HCT116 (cell line): ENCODE data around the gene CNNM3.

Experiments
- EZH2 ChIP-seq: fragments of 200-600 bp; sonication (generic); IDR thresholded peaks from 2 replicates; pipeline ENCODE4 v1.6.1; 2017; ENCODE audit warnings: antibody characterized with exemption, mixed run types
- EZH2phosphoT487 ChIP-seq: fragments of 200-600 bp; IDR thresholded peaks from 2 replicates; pipeline ENCODE4 v1.6.1; 2018; ENCODE audit warnings: antibody characterized with exemption, borderline replicate concordance
- FOSL1 ChIP-seq: IDR thresholded peaks from 2 replicates; pipeline ENCODE4 v1.6.1; 2012; ENCODE audit warnings: low read depth
- POLR2A ChIP-seq: IDR thresholded peaks from 2 replicates; pipeline ENCODE4 v1.7.0; 2011; ENCODE audit warnings: borderline replicate concordance; ENCODE audit not compliant: insufficient read depth, insufficient read length; ENCODE audit errors: extremely low read depth
- POLR2AphosphoS5 ChIP-seq: IDR thresholded peaks from 2 replicates; pipeline ENCODE4 v1.6.1; 2011; ENCODE audit warnings: mild to moderate bottlenecking, low read depth, low read length, moderate library complexity
- RAD21 ChIP-seq: IDR thresholded peaks from 2 replicates; pipeline ENCODE4 v1.6.1; 2012; ENCODE audit warnings: low read depth, mild to moderate bottlenecking
- SIN3A ChIP-seq: IDR thresholded peaks from 2 replicates; pipeline ENCODE4 v1.6.1; 2012; ENCODE audit warnings: low read depth
- TCF7L2 ChIP-seq: IDR thresholded peaks from 2 replicates; pipeline ENCODE4 v1.7.0; 2011; ENCODE audit warnings: borderline replicate concordance, inconsistent platforms; ENCODE audit not compliant: insufficient read depth, insufficient read length; ENCODE audit errors: extremely low read depth
- YY1 ChIP-seq: IDR thresholded peaks from 2 replicates; pipeline ENCODE4 v1.6.1; 2011; ENCODE audit warnings: low read length, low read depth, moderate library complexity, mild to moderate bottlenecking; ENCODE audit not compliant: insufficient replicate concordance; ENCODE audit errors: extremely low read depth
- TF ChIP-seq, protein P1 (sequence below), 3 experiments: fragments of 200-600 bp in 1 of 3; sonication (generic) in 1 of 3; IDR thresholded peaks in 2 of 3; conservative IDR thresholded peaks in 1 of 3; 2 replicates each; pipeline ENCODE4 v1.5.1; 2012 to 2017; ENCODE audit warnings: low read depth in 2 of 3, low read length in 2 of 3, antibody characterized with exemption in 1 of 3, borderline replicate concordance in 1 of 3, control low read depth in 1 of 3, mild to moderate bottlenecking in 1 of 3, mixed read lengths in 1 of 3, mixed run types in 1 of 3, moderate library complexity in 1 of 3; ENCODE audit not compliant: insufficient read depth in 1 of 3

GRCh38 chr2:96789245-96789617 is 26.8 kb upstream of the CNNM3 start:
- TF ChIP-seq, protein P1, sequence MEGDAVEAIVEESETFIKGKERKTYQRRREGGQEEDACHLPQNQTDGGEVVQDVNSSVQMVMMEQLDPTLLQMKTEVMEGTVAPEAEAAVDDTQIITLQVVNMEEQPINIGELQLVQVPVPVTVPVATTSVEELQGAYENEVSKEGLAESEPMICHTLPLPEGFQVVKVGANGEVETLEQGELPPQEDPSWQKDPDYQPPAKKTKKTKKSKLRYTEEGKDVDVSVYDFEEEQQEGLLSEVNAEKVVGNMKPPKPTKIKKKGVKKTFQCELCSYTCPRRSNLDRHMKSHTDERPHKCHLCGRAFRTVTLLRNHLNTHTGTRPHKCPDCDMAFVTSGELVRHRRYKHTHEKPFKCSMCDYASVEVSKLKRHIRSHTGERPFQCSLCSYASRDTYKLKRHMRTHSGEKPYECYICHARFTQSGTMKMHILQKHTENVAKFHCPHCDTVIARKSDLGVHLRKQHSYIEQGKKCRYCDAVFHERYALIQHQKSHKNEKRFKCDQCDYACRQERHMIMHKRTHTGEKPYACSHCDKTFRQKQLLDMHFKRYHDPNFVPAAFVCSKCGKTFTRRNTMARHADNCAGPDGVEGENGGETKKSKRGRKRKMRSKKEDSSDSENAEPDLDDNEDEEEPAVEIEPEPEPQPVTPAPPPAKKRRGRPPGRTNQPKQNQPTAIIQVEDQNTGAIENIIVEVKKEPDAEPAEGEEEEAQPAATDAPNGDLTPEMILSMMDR (IDR thresholded peaks at IDR 0.05 in 2 of 3, conservative IDR thresholded peaks at IDR 0.05 in 1 of 3; ENCODE audit: borderline replicate concordance in 1 of 3, insufficient read depth in 1 of 3, low read depth in 2 of 3, low read length in 2 of 3) = no peak
- TF ChIP-seq SIN3A (no peak), YY1 (no peak), FOSL1 (no peak), POLR2A (no peak), RAD21 (no peak), EZH2 (no peak), TCF7L2 (no peak), EZH2phosphoT487 (no peak), POLR2AphosphoS5 (no peak)
